T follicular helper cell (primary cell): ENCODE results near the gene GSTA3.
"Not testable (repeated sequence)": the region's sequence is repeated elsewhere in the genome, so short reads cannot be mapped to it uniquely, and the experiment has no call there.

Source experiments
- DNase-seq: peaks from one replicate; pipeline ENCODE4 v3.0.0-alpha.2; 2020; ENCODE audit warnings: low read depth

GSTA3 gene

GRCh38 chr6:52861151-52861550 lies 48.3 kb downstream of the GSTA3 start:
- not testable (repeated sequence) for DNase-seq

- no peak for DNase-seq
Observed at GRCh38 chr6:52858416-52858815, 51.1 kb downstream of the GSTA3 start.

- DNase-seq = not testable (repeated sequence)
Observed at GRCh38 chr6:52856137-52856536, 53.4 kb downstream of the GSTA3 start.

GRCh38 chr6:52849137-52849536 lies 60.4 kb downstream of the GSTA3 start:
- DNase-seq = no peak
